Measurements from ENCODE around the gene TAF8. TPM values are rescaled to one million over a fixed set of nuclear protein-coding genes. Genes with fewer than 3 reads are reported as not detected.

Gene TAF8
- total RNA-seq, 1 experiment from 2014 or later: 34.0 TPM

GRCh38 chr6:42105156-42105648 lies 54.9 kb downstream of the TAF8 start:
- intact Hi-C loops (cut with micrococcal nuclease; ENCODE audit: unreplicated experiment): no loop called here
- BruUV-seq (replicated peaks): no TSS peak
- CTCF ChIA-PET: interaction anchor here (0.7 kb wide), 1 partner anchor 126 kb away, joined by 3 read pairs; no protein-coding TSS in a partner anchor

DNA sequence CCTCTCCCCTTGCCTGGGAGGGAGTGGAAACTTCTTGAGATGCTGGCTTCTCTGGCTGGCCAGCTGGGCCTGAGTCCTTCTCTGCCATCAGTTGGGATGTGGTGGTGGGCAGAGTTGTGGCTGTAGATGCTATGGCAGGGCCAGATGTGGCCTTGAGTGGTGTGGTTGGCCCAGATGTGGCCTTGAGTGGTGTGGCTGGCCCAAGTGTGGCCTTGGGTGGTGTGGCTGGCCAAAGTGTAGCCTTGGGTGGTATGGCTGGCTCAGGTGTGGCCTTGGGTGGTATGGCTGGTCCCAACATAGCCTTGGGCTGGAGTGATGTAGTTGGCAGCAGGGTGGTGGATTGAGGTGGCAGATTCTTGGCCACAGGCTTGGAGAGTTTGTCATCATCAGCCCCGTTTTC lies 55.4 kb downstream of the TAF8 start:
- intact Hi-C loops (cut with micrococcal nuclease; ENCODE audit: unreplicated experiment): no loop called here
- Mint-ChIP-seq H3K27ac (ENCODE audit: unreplicated experiment) (no peak overlapping the region), H3K4me3 (ENCODE audit: low read depth, unreplicated experiment) (no peak overlapping the region), H3K27me3 (ENCODE audit: unreplicated experiment) (no peaks in the 10 kb centered on the region), H3K9me3 (ENCODE audit: low read depth, unreplicated experiment) (no peaks in the 10 kb centered on the region), H3K36me3 (ENCODE audit: insufficient read depth, unreplicated experiment) (peaks cover 80% of the 10 kb centered on the region), H3K4me1 (ENCODE audit: low read depth, unreplicated experiment) (peaks cover 25% of the 10 kb centered on the region)
- BruUV-seq (replicated peaks): TSS peak; percentile 17
- no peak for DNase-seq
- TF ChIP-seq, protein P1, sequence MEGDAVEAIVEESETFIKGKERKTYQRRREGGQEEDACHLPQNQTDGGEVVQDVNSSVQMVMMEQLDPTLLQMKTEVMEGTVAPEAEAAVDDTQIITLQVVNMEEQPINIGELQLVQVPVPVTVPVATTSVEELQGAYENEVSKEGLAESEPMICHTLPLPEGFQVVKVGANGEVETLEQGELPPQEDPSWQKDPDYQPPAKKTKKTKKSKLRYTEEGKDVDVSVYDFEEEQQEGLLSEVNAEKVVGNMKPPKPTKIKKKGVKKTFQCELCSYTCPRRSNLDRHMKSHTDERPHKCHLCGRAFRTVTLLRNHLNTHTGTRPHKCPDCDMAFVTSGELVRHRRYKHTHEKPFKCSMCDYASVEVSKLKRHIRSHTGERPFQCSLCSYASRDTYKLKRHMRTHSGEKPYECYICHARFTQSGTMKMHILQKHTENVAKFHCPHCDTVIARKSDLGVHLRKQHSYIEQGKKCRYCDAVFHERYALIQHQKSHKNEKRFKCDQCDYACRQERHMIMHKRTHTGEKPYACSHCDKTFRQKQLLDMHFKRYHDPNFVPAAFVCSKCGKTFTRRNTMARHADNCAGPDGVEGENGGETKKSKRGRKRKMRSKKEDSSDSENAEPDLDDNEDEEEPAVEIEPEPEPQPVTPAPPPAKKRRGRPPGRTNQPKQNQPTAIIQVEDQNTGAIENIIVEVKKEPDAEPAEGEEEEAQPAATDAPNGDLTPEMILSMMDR (IDR thresholded peaks at IDR 0.05; ENCODE audit: unreplicated experiment): no peak
- CTCF ChIA-PET: no interaction called here

More at GRCh38 chr6:42105156-42105648, 54.9 kb downstream of the TAF8 start:
- TF ChIP-seq, protein P1 (IDR thresholded peaks at IDR 0.05; ENCODE audit: unreplicated experiment): peak; percentile 27
- DNase-seq: no peak
- no peak overlapping the region for H3K27ac Mint-ChIP-seq (ENCODE audit: unreplicated experiment)
- peaks cover 81% of the 10 kb centered on the region for H3K36me3 Mint-ChIP-seq (ENCODE audit: insufficient read depth, unreplicated experiment)
- peaks cover 30% of the 10 kb centered on the region for H3K4me1 Mint-ChIP-seq (ENCODE audit: low read depth, unreplicated experiment)
- H3K4me3 Mint-ChIP-seq (ENCODE audit: low read depth, unreplicated experiment): no peak overlapping the region
- H3K9me3 Mint-ChIP-seq (ENCODE audit: low read depth, unreplicated experiment): no peaks in the 10 kb centered on the region
- no peaks in the 10 kb centered on the region for H3K27me3 Mint-ChIP-seq (ENCODE audit: unreplicated experiment)

GRCh38 chr6:42106112-42107023 lies 56.0 kb downstream of the TAF8 start:
- no TSS peak for BruUV-seq (replicated peaks)
- CTCF ChIA-PET: interaction anchor here (0.6 kb wide), 2 partner anchors 56 to 120 kb away, joined by 3 to 5 read pairs; no protein-coding TSS in a partner anchor
- DNase-seq: no peak
- intact Hi-C loops (cut with micrococcal nuclease; ENCODE audit: unreplicated experiment): no loop called here
- TF ChIP-seq, protein P1 (IDR thresholded peaks at IDR 0.05; ENCODE audit: unreplicated experiment): no peak
- Mint-ChIP-seq H3K36me3 (ENCODE audit: insufficient read depth, unreplicated experiment) (peaks cover 77% of the 10 kb centered on the region), H3K27ac (ENCODE audit: unreplicated experiment) (no peak overlapping the region), H3K27me3 (ENCODE audit: unreplicated experiment) (no peaks in the 10 kb centered on the region), H3K9me3 (ENCODE audit: low read depth, unreplicated experiment) (no peaks in the 10 kb centered on the region), H3K4me1 (ENCODE audit: low read depth, unreplicated experiment) (peaks cover 18% of the 10 kb centered on the region), H3K4me3 (ENCODE audit: low read depth, unreplicated experiment) (no peak overlapping the region)

- CTCF ChIA-PET: interaction anchor here (1.1 to 1.7 kb wide), 3 partner anchors 9 to 29 kb away, joined by 3 read pairs; no protein-coding TSS in a partner anchor
- H3K9me3 Mint-ChIP-seq (ENCODE audit: low read depth, unreplicated experiment): no peaks in the 10 kb centered on the region
- H3K36me3 Mint-ChIP-seq (ENCODE audit: insufficient read depth, unreplicated experiment): peaks cover 78% of the 10 kb centered on the region
Measured at GRCh38 chr6:42108071-42108470, 57.7 kb downstream of the TAF8 start.

More at GRCh38 chr6:42108071-42108470, 57.7 kb downstream of the TAF8 start:
- no peak overlapping the region for H3K4me3 Mint-ChIP-seq (ENCODE audit: low read depth, unreplicated experiment)
- H3K27me3 Mint-ChIP-seq (ENCODE audit: unreplicated experiment): no peaks in the 10 kb centered on the region
- intact Hi-C loops (cut with micrococcal nuclease; ENCODE audit: unreplicated experiment): no loop called here
- no peak overlapping the region for H3K27ac Mint-ChIP-seq (ENCODE audit: unreplicated experiment)
- no TSS peak for BruUV-seq (replicated peaks)
- DNase-seq: no peak
- H3K4me1 Mint-ChIP-seq (ENCODE audit: low read depth, unreplicated experiment): peaks cover 18% of the 10 kb centered on the region
- TF ChIP-seq, protein P1 (IDR thresholded peaks at IDR 0.05; ENCODE audit: unreplicated experiment): no peak
